ENCODE results near the gene GPATCH2.
"Not testable (repeated sequence)": the region's sequence is repeated elsewhere in the genome, so short reads cannot be mapped to it uniquely, and the experiment has no call there.

The GPATCH2 gene

DNA sequence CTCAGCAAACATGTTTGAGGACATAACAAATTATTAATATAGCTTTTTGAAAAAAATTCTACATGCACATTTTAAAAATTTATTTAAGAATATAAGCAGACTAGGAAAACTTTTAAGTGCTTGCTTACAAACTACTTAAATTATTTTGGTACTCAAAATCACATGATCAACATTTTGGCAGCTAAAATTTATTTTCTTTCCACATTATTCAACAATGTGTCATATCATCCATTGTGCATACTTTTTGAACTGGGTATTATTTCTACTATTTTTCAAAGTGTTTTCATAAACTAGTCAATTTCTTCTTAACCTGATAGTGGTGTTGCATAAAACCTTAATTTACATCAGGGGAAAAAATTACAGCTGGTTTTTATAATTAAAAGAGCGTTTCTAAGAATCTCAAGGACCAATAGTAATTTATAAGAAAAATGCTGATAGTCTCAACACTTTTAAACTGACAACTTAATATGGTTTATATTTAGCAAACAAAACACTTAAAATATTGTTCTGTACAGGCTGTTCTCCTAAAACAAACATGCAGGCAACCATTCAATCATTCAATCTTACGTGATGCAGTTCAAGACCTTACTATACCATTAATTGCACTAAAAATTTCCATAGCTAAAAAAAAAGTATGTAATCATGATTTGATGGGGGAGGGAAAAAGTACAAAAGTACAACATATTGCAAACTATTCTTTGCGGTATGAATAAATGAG, 105.0 kb downstream of the GPATCH2 start:
- DNase-seq (ENCODE audit: low spot score), result no peak

DNA sequence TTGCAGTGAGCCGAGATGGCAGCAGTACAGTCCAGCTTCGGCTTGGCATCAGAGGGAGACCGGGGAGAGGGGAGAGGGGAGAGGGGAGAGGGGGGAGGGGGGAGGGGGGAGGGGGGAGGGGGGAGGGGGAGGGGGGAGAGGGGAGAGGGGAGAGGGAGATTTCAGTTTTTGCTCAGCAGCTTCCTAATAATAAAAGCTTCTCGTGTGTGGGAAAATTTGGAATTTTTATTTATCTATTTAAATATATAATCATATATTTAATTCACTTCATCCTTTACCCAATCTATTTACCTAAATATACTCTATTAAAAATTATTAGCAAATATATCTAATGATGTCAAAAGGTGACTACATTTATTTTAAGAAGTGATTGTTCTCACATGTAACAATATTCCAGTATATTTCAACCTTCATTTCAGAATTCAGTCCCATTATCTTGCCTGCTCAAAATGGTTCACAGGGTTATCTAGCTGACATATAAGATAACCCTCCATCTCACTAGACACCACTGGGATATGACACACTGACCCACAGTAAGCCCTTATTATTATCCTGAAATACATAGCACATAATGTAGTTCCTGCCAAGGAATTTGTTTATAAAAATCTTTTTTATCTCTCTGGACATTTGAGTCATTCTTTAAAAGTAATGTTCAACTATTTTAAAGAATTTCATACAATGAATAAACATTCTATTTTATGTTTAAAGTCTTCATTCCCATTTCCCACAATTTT, 105.9 kb downstream of the GPATCH2 start:
- no peak for DNase-seq (ENCODE audit: low spot score)

DNA sequence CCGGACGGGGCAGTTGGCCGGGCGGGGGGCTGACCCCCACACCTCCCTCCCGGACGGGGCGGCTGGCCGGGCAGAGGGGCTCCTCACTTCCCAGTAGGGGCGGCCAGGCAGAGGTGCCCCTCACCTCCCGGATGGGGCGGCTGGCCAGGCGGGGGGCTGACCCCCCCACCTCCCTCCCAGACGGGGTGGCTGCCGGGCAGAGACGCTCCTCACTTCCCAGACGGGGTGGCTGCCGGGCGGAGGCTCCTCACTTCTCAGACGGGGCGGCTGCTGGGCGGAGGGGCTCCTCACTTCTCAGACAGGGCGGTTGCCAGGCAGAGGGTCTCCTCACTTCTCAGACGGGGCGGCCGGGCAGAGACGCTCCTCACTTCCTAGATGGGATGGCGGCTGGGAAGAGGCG, 107.0 kb downstream of the GPATCH2 start:
- DNase-seq (ENCODE audit: low spot score), result not testable (repeated sequence)

DNA sequence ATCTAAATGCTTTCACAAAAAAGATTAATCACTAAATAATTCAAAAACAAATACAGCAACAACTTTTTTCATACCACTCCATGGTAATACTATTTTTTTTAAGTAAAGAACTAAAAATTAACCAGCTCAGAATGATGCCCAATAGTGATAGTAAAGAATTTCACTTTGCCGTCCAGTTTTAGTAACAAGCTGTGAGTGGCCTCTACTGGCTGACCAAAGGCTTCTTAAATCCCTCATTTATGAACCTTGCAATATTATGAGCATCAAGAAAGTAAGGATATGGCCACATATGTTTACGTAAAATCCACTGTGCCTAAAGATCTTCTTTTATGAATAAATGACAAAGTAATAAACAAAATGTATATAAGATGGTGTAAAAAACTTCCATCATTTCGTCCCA, 108.6 kb downstream of the GPATCH2 start:
- no peak for DNase-seq (ENCODE audit: low spot score)

DNA sequence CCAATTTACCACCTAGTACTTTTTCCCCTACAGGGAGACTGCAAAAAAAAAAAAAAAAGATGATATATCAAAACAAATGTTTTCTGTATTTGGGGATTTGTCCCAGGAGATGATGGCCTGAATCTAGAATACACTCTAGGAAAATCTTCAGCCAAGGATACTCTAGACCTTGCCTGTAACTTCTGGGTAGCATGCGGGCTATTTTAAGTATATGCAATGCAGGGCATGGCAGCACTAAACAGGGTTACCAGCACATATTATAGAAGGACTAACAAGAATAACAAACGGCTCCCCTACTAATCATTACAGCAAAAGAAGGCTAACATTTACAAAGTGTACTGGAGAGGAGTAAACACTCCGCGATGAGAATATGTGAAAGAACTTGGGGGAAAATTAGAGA, 109.6 kb downstream of the GPATCH2 start:
- no peak for DNase-seq (ENCODE audit: low spot score)

DNA sequence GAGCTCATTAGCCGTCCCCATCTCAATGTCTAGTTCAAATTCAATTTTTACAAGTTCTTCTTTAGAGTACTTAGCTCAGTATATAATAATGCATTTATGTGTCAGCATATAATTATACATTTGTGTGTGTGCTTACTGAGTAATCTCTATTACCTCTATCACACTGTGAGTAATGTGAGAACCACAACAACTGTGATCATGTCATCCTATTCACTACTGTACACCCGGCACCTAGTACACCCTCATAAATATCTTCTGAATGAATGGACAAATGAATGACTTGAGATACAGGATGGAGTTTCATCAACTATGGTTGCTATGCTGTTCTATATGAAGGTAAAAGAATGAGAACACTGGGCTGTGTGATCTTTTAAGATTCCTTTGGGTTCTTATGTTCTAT, 124.0 kb downstream of the GPATCH2 start:
- no peak for DNase-seq (ENCODE audit: low spot score)

DNA sequence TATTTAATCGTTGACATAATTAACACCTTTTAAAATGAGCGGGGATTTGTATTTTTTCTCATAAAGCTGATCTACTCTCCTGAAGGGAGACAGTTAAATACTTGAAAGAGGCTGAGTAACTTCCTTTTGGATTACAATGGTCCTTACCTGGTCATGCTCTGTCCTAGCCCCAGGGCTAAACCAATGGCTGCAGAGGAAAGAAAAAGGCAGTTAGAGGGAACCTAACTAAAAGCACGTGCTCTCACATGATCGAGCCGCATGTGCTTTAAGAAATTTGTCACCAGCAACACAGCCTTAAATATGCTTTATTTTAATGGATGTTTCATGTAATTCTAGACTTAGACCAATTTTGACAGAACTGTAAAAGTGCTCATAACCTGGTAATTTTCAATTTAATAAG, 132.7 kb downstream of the GPATCH2 start:
- DNase-seq (ENCODE audit: low spot score), result no peak

DNA sequence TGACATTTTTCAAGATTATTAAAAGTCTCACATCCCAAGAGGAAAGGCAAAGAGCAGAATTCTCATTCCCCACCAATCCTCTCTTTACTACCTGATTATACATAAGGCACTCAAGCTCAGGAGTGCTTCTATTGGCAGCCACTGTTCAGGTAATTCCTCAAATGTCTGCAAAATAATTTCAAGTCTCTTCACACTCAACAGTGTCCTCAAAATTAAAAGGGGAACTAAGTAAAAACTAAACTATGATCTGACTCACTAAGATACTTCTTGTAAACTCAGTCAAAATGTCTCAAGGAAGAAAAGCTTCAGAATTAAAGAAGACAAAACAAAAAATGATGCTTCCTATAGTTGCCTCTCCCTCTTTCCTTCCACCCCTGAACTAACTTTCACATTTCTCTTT, 135.6 kb downstream of the GPATCH2 start:
- DNase-seq (ENCODE audit: low spot score), result no peak

DNA sequence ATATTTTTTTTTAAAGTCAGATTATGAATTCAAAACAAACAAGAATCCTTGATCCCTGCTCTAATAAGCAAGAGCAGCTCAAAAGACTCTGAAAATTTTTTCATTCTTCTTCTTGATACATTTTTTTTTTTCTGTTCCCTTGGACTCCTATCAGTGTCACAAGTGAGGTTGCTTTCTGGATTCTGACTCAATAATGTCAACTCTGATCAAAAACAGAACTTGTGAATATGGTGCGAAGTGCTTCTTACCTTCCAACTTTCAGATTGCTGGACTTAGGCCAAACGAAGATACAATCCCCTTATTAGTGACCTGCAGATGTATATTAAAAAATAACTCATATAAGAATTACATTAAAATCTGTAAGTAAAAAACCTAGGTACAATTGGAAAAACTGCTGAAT, 136.1 kb downstream of the GPATCH2 start:
- no peak for DNase-seq (ENCODE audit: low spot score)

DNA sequence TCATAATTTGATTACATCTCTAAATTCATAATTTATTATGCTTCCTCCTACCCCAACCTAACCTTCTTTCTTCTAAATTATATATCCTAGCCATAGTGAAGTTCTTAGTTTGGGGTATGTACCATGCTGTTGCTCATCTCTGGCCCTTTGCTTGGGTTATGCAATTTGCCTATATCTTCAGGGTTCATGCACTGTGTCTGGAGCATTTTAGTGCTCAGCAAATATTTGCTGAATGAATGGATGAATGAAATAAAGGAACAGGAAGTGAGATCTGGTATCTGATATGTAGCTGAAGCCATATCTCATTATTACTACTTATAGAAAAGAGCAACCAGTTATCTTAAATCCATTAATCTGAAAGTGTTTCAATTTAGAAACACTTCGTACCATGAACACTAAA, 137.6 kb downstream of the GPATCH2 start:
- no peak for DNase-seq (ENCODE audit: low spot score)

DNA sequence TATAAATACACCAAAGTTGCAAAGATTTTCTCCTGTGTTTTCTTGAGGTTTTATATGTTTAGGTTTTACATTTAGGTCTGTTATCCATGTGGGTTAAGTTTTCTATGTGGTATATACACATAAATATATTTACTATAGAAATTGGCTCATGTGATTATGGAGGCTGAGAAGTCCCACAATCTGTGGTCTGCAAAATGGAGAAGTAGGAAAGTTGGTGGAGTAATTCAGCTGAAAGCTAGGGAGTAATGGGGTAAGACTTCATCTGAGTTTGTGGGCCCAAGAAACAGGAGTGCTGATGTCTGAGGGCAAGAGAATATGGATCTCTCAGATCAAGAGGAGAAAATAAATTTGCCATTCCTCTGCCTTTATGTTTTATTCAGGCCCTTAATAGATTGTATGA, 146.0 kb downstream of the GPATCH2 start:
- no peak for DNase-seq (ENCODE audit: low spot score)

DNA sequence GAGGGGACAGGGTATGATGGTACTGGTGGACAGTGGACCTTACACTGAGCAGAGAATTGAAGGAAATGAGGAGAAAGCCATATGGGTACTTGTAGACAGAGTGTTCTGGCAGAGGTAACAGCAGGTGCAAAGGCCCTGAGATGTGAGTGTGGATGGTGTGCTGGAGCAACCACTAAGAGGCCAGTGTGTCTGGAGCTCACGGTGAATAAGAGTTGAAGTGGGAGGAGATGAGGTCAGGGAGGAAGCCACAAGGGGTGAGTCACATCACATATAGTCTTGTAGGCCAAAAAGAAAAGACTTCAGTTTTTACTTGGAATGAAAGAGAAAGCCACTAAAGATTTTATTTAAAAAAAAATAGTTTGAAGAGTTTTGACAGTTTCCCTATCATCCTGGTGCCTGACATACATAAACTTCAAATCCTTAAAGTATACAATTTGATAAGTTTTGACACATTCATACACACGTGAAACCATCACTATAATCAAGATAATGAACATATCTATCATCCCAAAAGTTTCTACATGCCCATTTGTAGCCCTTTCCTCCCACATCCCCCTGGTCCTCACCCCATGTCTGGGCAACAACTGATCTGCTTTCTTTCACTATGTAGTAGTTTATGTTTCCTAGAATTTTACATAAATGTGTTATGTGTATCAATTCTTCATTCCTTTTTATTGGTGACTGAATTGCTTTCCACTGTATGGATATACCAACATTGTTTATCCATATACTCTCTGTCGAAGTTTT, 148.4 kb downstream of the GPATCH2 start:
- peak; percentile 3 for DNase-seq (ENCODE audit: low spot score)

DNA sequence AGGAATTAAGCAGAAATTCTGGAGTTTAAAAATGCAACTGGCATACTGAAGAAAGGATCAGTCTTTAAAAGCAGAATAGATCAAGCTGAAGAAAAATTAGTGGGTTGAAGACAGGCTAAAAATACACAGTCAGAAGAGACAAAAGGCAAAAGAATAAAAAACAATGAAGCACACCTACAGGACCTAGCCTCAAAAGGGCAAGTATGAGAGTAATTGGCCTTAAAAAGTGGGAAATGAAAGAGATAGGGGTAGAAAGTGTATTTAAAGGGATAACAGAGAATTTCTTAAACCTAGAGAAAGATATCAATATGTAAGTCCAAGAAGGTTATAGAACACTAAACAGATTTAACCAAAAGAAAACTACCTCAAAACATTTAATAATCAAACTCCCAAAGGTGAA, 152.4 kb downstream of the GPATCH2 start:
- DNase-seq (ENCODE audit: low spot score), result no peak

DNA sequence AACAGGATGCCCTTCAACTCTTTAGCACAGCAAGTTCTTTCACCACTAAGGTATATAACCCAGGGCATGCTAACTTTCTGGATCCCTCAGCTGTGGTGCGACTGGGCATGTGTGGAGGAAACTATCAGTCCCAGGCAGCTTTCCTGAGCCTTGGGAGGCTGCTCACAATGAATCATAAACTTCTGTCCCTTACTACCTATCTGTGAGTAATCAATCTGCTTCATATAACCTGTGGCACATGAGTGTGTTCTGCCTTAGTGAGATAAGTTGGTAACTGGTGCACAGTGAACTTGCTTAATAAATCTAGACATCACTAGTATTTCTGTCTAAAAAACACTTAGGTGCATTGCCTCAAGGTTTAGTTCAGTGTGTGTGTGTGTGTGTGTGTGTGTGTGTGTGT, 158.0 kb downstream of the GPATCH2 start:
- DNase-seq (ENCODE audit: low spot score), result no peak

DNA sequence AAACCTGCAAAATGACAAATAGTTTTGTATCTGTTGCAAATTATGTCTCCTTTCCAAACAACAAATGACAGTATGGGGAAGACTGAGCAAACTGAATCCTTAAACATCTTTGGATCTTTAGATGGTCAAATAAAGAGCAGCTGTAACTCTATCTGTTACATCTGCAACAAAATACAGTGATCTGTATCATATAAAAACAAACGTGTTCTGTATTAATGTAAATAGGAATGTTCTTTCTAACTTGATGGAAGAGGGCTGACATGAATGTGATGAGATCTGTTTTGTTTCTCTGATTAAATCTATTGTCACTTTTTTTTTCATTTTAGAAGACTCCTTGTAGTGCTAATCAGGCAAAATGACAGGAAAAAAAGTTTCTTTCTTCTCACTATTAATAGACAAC, 159.5 kb downstream of the GPATCH2 start:
- no peak for DNase-seq (ENCODE audit: low spot score)

DNA sequence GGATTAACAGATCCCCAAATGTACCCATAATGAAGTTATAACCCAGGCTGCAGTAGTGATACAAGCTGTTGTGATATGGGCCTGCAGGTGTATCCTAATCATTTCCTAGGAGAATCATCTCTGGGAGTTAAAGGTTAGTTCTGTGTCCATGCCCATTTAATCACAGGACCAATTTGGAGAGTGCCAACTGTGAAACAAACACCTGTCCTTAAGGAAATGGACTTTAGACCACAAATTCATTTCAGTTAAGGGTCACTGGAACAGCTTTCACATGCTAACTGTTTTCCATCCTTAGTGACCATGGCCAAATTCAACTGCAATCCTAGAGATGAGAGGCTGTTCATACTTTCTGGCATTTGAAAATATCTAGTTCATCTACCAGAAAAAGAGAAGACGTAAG, 160.9 kb downstream of the GPATCH2 start:
- DNase-seq (ENCODE audit: low spot score), result peak; percentile 5

DNA sequence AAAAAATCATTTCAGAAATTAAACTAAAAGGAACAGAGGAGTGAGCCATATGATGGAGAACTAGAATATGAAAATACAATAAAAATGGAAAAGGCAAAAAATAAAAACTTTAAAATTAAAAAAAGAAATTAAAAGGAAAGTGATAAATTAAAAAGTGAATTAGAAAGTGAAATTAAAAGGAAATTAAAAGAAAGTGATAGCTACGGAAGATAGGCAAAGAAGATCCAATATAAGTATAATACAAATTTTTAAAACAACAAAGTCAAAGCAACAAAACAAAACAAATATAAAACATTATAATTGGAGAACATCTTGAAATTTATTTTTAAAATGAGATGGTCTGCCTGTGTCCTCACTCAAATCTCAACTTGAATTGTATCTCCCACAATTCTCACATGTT, 165.8 kb downstream of the GPATCH2 start:
- DNase-seq (ENCODE audit: low spot score), result no peak

DNA sequence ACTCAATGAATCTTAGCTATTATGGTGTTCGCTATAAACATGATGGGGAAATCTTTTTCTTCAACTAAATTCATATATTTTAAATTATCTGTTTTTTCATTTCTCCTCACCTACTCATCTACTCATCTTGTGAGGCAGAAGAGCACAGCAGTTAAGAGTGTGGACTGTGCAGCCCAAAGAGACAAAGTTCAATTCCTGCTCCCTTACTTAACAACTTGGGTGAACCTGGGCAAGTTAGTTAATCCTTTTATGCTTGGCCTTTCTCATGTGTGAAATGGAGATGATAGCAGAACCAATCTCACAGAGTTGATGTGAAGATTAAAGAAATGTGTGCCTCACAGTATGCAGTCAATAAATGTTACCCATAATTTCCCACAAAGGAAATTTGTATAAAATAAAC, 168.2 kb downstream of the GPATCH2 start:
- DNase-seq (ENCODE audit: low spot score), result no peak

DNA sequence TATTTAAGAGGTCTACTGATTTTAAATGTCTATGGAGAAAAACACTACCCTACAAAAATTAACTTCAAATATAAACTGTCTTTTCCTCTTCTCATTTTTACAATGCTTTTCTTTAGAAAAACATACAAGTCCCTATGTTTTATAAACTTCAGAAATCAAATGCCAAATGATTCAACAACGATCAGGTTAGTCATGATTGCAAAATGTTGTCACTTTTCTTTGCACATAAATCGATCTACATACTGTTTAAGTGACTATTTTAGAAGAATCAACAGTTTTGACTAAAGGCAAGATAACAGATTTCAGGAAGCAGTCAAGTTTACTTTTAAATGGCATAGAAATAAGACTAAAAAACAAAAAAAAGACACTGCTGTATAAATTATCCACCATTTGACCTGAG, 168.7 kb downstream of the GPATCH2 start:
- DNase-seq (ENCODE audit: low spot score), result no peak

DNA sequence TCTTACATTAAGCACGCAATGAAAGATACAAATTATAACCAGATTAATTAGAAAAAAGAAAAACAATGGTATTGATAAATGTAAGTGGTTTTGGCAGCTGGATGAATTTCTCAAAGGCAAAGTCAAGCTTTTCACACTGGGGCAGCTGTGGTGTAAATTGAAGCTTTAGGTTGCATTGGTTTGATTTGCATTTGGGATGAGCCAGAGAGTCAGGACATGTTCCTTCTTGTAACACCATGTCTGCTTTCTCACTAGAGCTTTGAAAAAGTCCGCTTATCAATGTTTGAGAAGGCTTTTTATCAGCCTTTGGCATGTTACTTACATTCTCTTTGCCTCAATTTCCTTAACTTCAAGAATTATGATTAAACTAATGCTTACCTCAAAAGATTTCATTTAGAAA, 173.9 kb downstream of the GPATCH2 start:
- DNase-seq (ENCODE audit: low spot score), result no peak

DNA sequence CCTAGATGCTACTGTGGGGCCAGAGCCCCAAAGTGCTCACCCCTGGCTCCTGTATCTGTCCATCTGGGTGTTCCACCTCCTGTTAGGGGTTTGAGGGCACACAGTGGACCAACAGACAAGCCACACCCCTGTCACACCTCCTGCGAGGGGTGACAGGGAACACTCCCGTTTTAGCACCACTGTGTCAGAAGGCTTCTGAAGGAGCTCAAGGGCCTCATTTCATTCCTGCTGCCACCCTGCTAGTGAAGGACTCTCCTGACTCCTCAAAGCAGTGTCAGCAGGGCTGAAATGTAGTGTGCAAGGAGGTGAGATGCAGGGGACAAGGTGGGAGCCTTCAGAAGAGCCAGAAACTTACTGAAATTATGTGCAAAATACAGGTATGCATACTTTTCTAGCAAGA, 174.6 kb downstream of the GPATCH2 start:
- no peak for DNase-seq (ENCODE audit: low spot score)

DNA sequence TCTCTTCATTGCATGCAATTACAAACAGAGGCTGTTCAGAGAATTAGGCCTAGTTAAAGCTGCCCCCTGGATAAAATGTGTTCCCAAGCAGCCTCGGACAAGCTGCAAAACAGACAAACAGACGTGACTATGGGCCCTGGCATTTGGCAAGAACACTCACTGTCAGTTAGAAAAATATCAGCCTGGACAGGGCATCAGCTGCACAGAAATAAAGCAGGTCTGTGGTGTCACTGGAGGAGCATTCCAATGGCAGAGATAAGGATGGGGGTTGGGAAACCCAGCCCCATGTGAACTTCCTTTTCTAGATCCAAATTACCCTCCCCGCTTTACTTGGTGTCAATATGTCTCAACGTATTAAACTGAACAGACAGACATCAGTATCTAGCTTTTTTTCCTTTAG, 177.1 kb downstream of the GPATCH2 start:
- DNase-seq (ENCODE audit: low spot score), result no peak

DNA sequence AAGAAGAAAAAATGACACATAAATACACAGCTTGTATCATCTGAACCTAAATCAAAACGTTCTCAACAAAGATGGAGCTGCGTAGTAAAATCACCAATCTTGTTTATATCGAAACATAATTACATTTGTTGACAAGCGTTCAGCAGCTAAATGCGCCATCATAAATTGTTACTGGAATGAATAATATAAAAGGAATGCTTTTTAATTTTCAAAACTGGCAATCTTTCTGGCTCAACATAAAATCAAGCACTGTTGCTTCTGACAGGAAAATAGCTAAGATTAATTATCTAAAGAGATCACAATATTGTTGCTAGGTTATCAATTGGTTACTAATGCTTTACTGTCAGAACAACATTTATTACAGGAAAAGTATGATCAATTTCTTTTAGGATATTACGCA, 181.5 kb downstream of the GPATCH2 start:
- no peak for DNase-seq (ENCODE audit: low spot score)
